22Rv1 (cell line): ENCODE data around the gene RAB11B.

Source experiments
- H3K27ac ChIP-seq: fragments of 450-650 bp; 2 replicates; pipeline ENCODE4 v1.5.1; 2017
- CTCF ChIP-seq: fragments of 450-650 bp; IDR thresholded peaks from 2 replicates; pipeline ENCODE4 v1.5.1; 2017; ENCODE audit warnings: mild to moderate bottlenecking
- ZFX ChIP-seq: fragments of 450-650 bp; IDR thresholded peaks from 2 replicates; pipeline ENCODE4 v1.6.1; 2017; ENCODE audit warnings: antibody characterized with exemption, borderline replicate concordance

Gene RAB11B

GRCh38 chr19:8438236-8438635 is 48.1 kb downstream of the RAB11B start:
- H3K27ac ChIP-seq = no peak overlapping the region
- TF ChIP-seq ZFX (no peak), CTCF (no peak)

- TF ChIP-seq ZFX (no peak), CTCF (no peak)
- no peak overlapping the region for H3K27ac ChIP-seq
Measured at GRCh38 chr19:8441725-8442544, 51.8 kb downstream of the RAB11B start.

- H3K27ac ChIP-seq = peak overlapping the region; percentile 86
Measured at GRCh38 chr19:8444140-8444676, 54.0 kb downstream of the RAB11B start.

GRCh38 chr19:8444677-8445487 is 54.7 kb downstream of the RAB11B start, which contains the start of gene HNRNPM:
HNRNPM (plus strand) TSS chr19:8444975; CDS start chr19:8444999, 24 bp downstream.
- no peak for TF ChIP-seq CTCF
- 0 out of 2 replicates have a peak, but pooled peaks have one; percentile 50 for TF ChIP-seq ZFX
- H3K27ac ChIP-seq = peak within 1 kb of the TSS; percentile 86

GRCh38 chr19:8445488-8446001 is 55.4 kb downstream of the RAB11B start:
- H3K27ac ChIP-seq = peak overlapping the region; percentile 86
- TF ChIP-seq CTCF = no peak
- TF ChIP-seq ZFX = no peak

GRCh38 chr19:8446061-8446709 is 56.0 kb downstream of the RAB11B start:
- TF ChIP-seq ZFX (no peak), CTCF (no peak)
- H3K27ac ChIP-seq = peak overlapping the region; percentile 86

GRCh38 chr19:8449830-8450229 is 59.7 kb downstream of the RAB11B start:
- TF ChIP-seq ZFX (no peak), CTCF (no peak)
- H3K27ac ChIP-seq = no peak overlapping the region
